OCI-LY1 (cell line): ENCODE measurements around the gene FLRT1.

ENCODE experiments used
- EZH2 ChIP-seq: fragments of 200-600 bp; sonication (generic), shearing (Covaris generic); IDR thresholded peaks from 2 replicates; pipeline ENCODE4 v1.8.0; 2017; ENCODE audit warnings: borderline replicate concordance, mixed run types, mild to moderate bottlenecking, antibody characterized with exemption, low read length, moderate library complexity, mixed read lengths
- TF ChIP-seq, protein P1 (sequence below): fragments of 200-600 bp; sonication (generic), shearing (Covaris generic); IDR thresholded peaks from 2 replicates; pipeline ENCODE4 v1.5.1; 2017; ENCODE audit warnings: mild to moderate bottlenecking, antibody characterized with exemption, low read length, moderate library complexity, mixed read lengths

- TF ChIP-seq, protein P1, sequence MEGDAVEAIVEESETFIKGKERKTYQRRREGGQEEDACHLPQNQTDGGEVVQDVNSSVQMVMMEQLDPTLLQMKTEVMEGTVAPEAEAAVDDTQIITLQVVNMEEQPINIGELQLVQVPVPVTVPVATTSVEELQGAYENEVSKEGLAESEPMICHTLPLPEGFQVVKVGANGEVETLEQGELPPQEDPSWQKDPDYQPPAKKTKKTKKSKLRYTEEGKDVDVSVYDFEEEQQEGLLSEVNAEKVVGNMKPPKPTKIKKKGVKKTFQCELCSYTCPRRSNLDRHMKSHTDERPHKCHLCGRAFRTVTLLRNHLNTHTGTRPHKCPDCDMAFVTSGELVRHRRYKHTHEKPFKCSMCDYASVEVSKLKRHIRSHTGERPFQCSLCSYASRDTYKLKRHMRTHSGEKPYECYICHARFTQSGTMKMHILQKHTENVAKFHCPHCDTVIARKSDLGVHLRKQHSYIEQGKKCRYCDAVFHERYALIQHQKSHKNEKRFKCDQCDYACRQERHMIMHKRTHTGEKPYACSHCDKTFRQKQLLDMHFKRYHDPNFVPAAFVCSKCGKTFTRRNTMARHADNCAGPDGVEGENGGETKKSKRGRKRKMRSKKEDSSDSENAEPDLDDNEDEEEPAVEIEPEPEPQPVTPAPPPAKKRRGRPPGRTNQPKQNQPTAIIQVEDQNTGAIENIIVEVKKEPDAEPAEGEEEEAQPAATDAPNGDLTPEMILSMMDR = no peak
- TF ChIP-seq EZH2 = no peak
Observed at GRCh38 chr11:64071849-64072248, 36.1 kb downstream of the FLRT1 start.
